ENCODE results near the gene ANKRD65.

DNA sequence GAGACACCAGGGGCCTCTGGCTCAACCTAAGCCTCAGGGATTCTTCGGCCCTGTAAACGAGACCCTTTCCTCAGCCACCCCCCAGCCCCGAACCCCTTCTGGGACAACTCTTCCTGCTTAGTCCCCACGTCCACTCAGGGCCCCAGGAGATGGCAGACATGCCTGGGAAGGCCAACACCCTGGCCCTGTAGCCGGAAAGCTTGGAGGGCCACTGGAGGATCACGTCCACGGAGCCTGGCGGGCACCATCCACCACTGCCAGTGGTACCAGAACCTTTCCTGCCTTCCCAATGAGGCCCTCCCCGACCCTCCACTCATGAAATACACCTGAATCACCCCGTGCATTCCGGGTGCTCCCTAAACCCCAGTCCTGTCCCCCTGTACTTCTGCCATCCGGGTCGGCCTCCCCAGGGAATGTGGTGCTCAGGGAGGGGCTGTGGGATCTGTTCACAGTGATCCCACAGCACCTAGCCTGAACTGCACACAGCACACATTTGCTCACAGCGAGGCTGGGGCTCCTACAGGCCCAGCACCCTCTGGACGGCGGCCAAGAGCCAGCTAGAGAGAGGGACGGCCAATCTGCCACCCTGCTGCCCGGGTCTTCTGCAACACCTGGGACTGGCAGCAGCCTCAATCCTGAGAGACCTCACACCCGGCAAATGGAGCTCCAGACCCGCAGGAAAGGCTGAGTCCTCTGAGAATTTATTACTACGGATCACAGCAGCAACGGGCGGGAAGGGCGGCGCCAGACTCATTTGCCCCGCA lies 47.8 kb downstream of the ANKRD65 start:
- TF ChIP-seq, protein P1, sequence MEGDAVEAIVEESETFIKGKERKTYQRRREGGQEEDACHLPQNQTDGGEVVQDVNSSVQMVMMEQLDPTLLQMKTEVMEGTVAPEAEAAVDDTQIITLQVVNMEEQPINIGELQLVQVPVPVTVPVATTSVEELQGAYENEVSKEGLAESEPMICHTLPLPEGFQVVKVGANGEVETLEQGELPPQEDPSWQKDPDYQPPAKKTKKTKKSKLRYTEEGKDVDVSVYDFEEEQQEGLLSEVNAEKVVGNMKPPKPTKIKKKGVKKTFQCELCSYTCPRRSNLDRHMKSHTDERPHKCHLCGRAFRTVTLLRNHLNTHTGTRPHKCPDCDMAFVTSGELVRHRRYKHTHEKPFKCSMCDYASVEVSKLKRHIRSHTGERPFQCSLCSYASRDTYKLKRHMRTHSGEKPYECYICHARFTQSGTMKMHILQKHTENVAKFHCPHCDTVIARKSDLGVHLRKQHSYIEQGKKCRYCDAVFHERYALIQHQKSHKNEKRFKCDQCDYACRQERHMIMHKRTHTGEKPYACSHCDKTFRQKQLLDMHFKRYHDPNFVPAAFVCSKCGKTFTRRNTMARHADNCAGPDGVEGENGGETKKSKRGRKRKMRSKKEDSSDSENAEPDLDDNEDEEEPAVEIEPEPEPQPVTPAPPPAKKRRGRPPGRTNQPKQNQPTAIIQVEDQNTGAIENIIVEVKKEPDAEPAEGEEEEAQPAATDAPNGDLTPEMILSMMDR (IDR thresholded peaks at IDR 0.05): no peak
- no peak for TF ChIP-seq POLR2A (IDR thresholded peaks at IDR 0.05)

Data from lower leg skin (tissue), 3 donors.